ENCODE results near the gene TMEM178B. TPM values are rescaled to one million over a fixed set of nuclear protein-coding genes. Genes with fewer than 3 reads are reported as not detected.

The TMEM178B gene
- polyA plus RNA-seq, 1 experiment: 0.01 TPM

- peaks cover 7% of the 10 kb centered on the region; the same call in 1 of the 2 replicates for H3K9me3 ChIP-seq (ENCODE audit: control insufficient read depth, insufficient read depth, low read length)
- no peaks in the 10 kb centered on the region for H3K27me3 ChIP-seq (ENCODE audit: control insufficient read depth, insufficient read depth, low read length)
- H3K4me3 ChIP-seq (ENCODE audit: low read depth, low read length): no peak overlapping the region
- no peak overlapping the region for H3K27ac ChIP-seq (ENCODE audit: low read depth, low read length)
- ChIA-PET POLR2A (no interaction called here), CTCF (no interaction called here)
- no peak for DNase-seq (ENCODE audit: low read depth, low spot score)
- TF ChIP-seq CTCF (IDR thresholded peaks at IDR 0.05; ENCODE audit: low read depth, low read length): no peak
Measured at GRCh38 chr7:141363748-141364147, 289.9 kb downstream of the TMEM178B start.

GRCh38 chr7:141366091-141366621 lies 292.3 kb downstream of the TMEM178B start:
- no peak overlapping the region for H3K4me3 ChIP-seq (ENCODE audit: low read depth, low read length)
- CTCF ChIA-PET: no interaction called here
- no peak overlapping the region for H3K27ac ChIP-seq (ENCODE audit: low read depth, low read length)
- no peak for TF ChIP-seq CTCF (IDR thresholded peaks at IDR 0.05; ENCODE audit: low read depth, low read length)
- H3K9me3 ChIP-seq (ENCODE audit: control insufficient read depth, insufficient read depth, low read length): peaks cover 11% of the 10 kb centered on the region
- H3K27me3 ChIP-seq (ENCODE audit: control insufficient read depth, insufficient read depth, low read length): no peaks in the 10 kb centered on the region
- POLR2A ChIA-PET: no interaction called here
- DNase-seq (ENCODE audit: low read depth, low spot score): no peak

- ChIA-PET POLR2A (no interaction called here), CTCF (no interaction called here)
- H3K27ac ChIP-seq (ENCODE audit: low read depth, low read length): no peak overlapping the region
- no peak for DNase-seq (ENCODE audit: low read depth, low spot score)
- no peak overlapping the region for H3K4me3 ChIP-seq (ENCODE audit: low read depth, low read length)
- H3K27me3 ChIP-seq (ENCODE audit: control insufficient read depth, insufficient read depth, low read length): no peaks in the 10 kb centered on the region
- no peak for TF ChIP-seq CTCF (IDR thresholded peaks at IDR 0.05; ENCODE audit: low read depth, low read length)
- H3K9me3 ChIP-seq (ENCODE audit: control insufficient read depth, insufficient read depth, low read length): peaks cover 16% of the 10 kb centered on the region
Measured at GRCh38 chr7:141369422-141369821, 295.6 kb downstream of the TMEM178B start.

- Histone ChIP-seq H3K27me3 (ENCODE audit: control insufficient read depth, insufficient read depth, low read length) (no peaks in the 10 kb centered on the region), H3K27ac (ENCODE audit: low read depth, low read length) (no peak overlapping the region), H3K4me3 (ENCODE audit: low read depth, low read length) (no peak overlapping the region), H3K9me3 (ENCODE audit: control insufficient read depth, insufficient read depth, low read length) (peaks cover 16% of the 10 kb centered on the region)
- POLR2A ChIA-PET: no interaction called here
- DNase-seq (ENCODE audit: low read depth, low spot score): no peak
- no peak for TF ChIP-seq CTCF (IDR thresholded peaks at IDR 0.05; ENCODE audit: low read depth, low read length)
- CTCF ChIA-PET: no interaction called here
Measured at GRCh38 chr7:141370178-141370577, 296.3 kb downstream of the TMEM178B start.

GRCh38 chr7:141370650-141371049 lies 296.8 kb downstream of the TMEM178B start:
- no peak for TF ChIP-seq CTCF (IDR thresholded peaks at IDR 0.05; ENCODE audit: low read depth, low read length)
- CTCF ChIA-PET: no interaction called here
- DNase-seq (ENCODE audit: low read depth, low spot score): no peak
- POLR2A ChIA-PET: no interaction called here
- H3K27me3 ChIP-seq (ENCODE audit: control insufficient read depth, insufficient read depth, low read length): no peaks in the 10 kb centered on the region
- H3K4me3 ChIP-seq (ENCODE audit: low read depth, low read length): no peak overlapping the region
- no peak overlapping the region for H3K27ac ChIP-seq (ENCODE audit: low read depth, low read length)
- H3K9me3 ChIP-seq (ENCODE audit: control insufficient read depth, insufficient read depth, low read length): peaks cover 16% of the 10 kb centered on the region
